ENCODE results near the gene FICD. TPM values are rescaled to one million over a fixed set of nuclear protein-coding genes. Genes with fewer than 3 reads are reported as not detected.

Gene FICD
- 1.4 and 2.9 TPM in 2 replicates for polyA plus RNA-seq (2011; rRNA removed)
- 5.9 and 6.3 TPM in 2 replicates for polyA minus RNA-seq (2011; rRNA and poly(A)+ RNA removed)

DNA sequence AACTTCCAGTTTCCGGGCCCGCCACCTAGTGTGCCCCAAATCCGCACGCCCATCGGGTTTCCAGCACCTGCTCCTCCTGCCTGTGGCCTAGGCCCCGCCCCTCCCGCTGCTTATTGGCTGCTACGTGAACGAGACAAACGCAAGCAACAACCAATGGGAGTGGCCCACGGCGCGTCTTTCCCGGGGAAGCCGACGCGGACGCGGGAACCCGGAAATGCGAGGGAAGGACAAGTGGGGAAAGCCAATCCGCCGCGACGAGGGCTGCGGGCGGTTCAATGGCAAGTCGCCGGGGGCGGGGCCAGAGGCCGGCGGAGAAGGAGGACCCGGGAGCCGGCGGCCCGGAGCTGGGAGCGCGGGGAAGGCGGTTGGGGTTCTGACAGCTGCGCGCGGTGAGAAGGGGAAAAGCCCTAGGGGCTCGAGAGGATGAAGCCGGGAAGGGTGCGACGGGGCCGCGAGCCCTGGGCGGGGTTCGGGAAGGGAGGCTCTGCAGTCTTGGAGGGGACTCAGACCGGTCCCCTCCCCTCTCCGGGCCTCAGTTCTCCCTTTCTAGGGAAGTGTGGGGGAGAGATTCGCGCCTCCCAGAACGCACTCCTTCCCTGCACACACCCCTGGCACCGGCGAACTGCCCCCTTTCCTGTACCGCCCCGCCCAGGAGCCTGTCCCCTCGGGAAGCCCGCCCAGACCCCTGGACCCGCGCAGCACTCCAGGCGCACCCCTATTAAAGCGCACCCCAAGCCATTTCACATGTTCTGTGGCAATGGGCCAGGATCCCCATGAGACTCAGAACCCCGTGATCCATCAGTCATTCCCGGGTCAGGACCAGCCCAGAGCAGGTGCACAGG lies at the start of gene FICD:
Gene FICD (plus strand): TSS at position 305 of the 842 bp plus-strand sequence. CDS start 1,696 bp downstream, outside the sequence.
- Histone ChIP-seq H3K27ac (ENCODE audit: low read depth, low read length) (peak within 1 kb of the TSS; percentile 52), H3K4me3 (ENCODE audit: low read depth, low read length) (peak within 1 kb of the TSS; percentile 85), H3K9me3 (ENCODE audit: control insufficient read depth, insufficient read depth, low read length) (peaks cover 2% of the 10 kb centered on the region; the same call in 1 of the 2 replicates), H3K27me3 (ENCODE audit: control insufficient read depth, insufficient read depth, low read length) (no peaks in the 10 kb centered on the region)
- peak; percentile 92 for DNase-seq (ENCODE audit: low read depth, low spot score)
- CTCF ChIA-PET: no interaction called here
- POLR2A ChIA-PET: no interaction called here
- TF ChIP-seq, protein P1, sequence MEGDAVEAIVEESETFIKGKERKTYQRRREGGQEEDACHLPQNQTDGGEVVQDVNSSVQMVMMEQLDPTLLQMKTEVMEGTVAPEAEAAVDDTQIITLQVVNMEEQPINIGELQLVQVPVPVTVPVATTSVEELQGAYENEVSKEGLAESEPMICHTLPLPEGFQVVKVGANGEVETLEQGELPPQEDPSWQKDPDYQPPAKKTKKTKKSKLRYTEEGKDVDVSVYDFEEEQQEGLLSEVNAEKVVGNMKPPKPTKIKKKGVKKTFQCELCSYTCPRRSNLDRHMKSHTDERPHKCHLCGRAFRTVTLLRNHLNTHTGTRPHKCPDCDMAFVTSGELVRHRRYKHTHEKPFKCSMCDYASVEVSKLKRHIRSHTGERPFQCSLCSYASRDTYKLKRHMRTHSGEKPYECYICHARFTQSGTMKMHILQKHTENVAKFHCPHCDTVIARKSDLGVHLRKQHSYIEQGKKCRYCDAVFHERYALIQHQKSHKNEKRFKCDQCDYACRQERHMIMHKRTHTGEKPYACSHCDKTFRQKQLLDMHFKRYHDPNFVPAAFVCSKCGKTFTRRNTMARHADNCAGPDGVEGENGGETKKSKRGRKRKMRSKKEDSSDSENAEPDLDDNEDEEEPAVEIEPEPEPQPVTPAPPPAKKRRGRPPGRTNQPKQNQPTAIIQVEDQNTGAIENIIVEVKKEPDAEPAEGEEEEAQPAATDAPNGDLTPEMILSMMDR (IDR thresholded peaks at IDR 0.05; ENCODE audit: low read depth, low read length): no peak

DNA sequence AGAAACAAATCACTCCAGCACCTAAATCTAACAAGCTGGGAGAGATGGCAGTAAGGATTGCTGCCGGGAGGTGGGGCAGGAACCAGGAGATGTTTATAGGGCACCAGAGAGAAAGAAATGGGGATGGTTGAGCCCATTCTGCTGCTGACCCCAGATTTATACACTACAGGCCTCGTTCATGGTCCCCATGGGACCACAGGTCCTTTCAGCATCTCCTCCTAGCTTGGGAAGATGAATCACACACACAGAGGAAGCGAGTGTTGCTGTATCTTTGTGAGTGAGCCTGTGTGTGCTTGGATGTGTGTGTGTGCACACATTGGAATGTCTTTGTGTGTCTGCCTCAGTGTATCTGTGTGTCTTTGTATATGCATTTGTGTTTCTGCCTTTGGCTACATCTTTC lies 49.7 kb upstream of the FICD start:
- H3K27ac ChIP-seq (ENCODE audit: low read depth, low read length): no peak overlapping the region
- H3K4me3 ChIP-seq (ENCODE audit: low read depth, low read length): no peak overlapping the region
- ChIA-PET CTCF (interaction anchor here (1.4 kb wide), 1 partner anchor 47 kb away, joined by 4 read pairs; no protein-coding TSS in a partner anchor), POLR2A (no interaction called here)
- no peak for DNase-seq (ENCODE audit: low read depth, low spot score)
- H3K9me3 ChIP-seq (ENCODE audit: control insufficient read depth, insufficient read depth, low read length): no peaks in the 10 kb centered on the region
- H3K27me3 ChIP-seq (ENCODE audit: control insufficient read depth, insufficient read depth, low read length): peaks cover 2% of the 10 kb centered on the region
- TF ChIP-seq, protein P1 (IDR thresholded peaks at IDR 0.05; ENCODE audit: low read depth, low read length): no peak

DNA sequence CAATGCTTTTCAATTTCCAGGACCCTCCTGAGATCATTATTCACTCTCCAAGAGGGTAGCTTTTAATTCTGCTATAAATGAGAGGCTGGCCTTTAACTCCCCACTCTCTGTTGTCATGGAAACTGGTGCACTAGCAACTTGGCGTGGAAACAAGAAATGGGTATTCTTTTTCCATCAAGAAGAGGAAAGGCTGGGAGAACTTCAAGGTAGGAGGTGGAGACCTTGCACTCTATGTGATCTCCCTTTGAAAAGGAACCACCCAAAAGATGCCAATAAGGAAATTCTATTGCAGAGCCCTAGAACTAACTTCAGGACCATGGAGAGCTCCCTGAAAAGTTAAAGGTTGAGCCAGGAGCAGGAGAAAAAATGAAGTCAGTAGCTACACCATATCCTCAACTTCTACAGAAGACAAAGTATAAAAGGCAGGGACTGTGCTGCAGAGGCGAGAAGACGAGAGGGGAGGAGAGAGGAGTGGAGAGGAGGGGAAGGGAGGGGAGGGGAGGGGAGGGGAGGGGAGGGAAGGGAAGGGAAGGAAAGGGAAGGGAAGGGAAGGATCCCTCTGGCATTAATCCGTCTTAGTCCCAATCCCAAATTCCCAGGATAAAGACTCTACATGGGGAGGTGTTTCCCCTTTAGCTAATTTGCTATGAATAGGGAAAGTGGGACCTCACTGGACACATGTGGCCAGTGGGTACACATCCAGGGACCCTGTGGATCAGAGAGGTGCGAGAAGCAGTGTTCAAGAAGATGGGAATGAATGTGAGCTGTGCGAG lies 46.7 kb upstream of the FICD start:
- TF ChIP-seq, protein P1 (IDR thresholded peaks at IDR 0.05; ENCODE audit: low read depth, low read length): no peak
- DNase-seq (ENCODE audit: low read depth, low spot score): no peak

DNA sequence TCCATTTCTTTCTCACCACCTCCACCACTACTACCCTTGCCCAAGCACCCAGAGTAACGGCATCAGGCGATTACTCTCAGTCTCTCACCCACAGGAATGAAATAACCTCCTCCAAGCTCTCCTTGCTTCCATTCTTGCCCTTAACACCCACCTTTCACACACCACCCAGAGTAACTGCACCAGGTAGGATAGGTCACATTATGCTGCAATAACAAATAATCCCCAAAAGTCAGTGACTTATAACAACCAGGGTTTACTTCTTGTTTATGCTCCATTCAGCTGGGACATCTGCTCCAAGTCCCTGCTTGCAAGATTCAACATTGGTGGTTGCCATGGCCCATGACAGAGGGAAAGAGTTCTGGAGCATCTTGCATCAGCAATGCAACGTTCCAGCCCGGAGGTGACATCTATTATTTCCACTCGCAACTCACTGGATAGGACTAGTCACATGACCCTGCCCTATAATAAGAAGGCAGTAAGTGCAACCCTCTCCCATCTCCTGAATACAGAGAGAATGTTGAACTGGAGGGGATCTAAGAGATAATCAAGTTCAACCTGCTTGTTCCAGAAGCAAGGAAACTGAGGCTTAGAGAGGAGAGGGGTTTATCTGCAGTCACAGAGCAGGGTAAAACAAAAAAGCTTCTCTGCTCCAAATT lies 41.5 kb upstream of the FICD start:
- DNase-seq (ENCODE audit: low read depth, low spot score): no peak
- H3K27ac ChIP-seq (ENCODE audit: low read depth, low read length): no peak overlapping the region
- TF ChIP-seq, protein P1 (IDR thresholded peaks at IDR 0.05; ENCODE audit: low read depth, low read length): no peak
- CTCF ChIA-PET: no interaction called here
- POLR2A ChIA-PET: no interaction called here
- H3K9me3 ChIP-seq (ENCODE audit: control insufficient read depth, insufficient read depth, low read length): no peaks in the 10 kb centered on the region
- no peaks in the 10 kb centered on the region for H3K27me3 ChIP-seq (ENCODE audit: control insufficient read depth, insufficient read depth, low read length)
- H3K4me3 ChIP-seq (ENCODE audit: low read depth, low read length): no peak overlapping the region

More for the DNA sequence above, 46.7 kb upstream of the FICD start:
- Histone ChIP-seq H3K9me3 (ENCODE audit: control insufficient read depth, insufficient read depth, low read length) (no peaks in the 10 kb centered on the region), H3K4me3 (ENCODE audit: low read depth, low read length) (no peak overlapping the region), H3K27ac (ENCODE audit: low read depth, low read length) (no peak overlapping the region), H3K27me3 (ENCODE audit: control insufficient read depth, insufficient read depth, low read length) (no peaks in the 10 kb centered on the region)
- ChIA-PET POLR2A (no interaction called here), CTCF (no interaction called here)

Data from AG04450 (cell line).